ENCODE results near the gene SGPP1.
"Not testable (repeated sequence)": the region's sequence is repeated elsewhere in the genome, so short reads cannot be mapped to it uniquely, and the experiment has no call there.

SGPP1 gene

GRCh38 chr14:63709589-63709988 lies 18.3 kb downstream of the SGPP1 start:
- Mint-ChIP-seq H3K4me3 (no peak overlapping the region), H3K4me1 (ENCODE audit: low read depth) (peaks cover 19% of the 10 kb centered on the region), H3K27ac (no peak overlapping the region)

GRCh38 chr14:63707216-63707615 lies 20.6 kb downstream of the SGPP1 start:
- peaks cover 9% of the 10 kb centered on the region for H3K4me1 Mint-ChIP-seq (ENCODE audit: low read depth)
- H3K36me3 Mint-ChIP-seq (ENCODE audit: low read depth): peaks cover 6% of the 10 kb centered on the region
- H3K4me3 Mint-ChIP-seq: no peak overlapping the region
- no peak overlapping the region for H3K27ac Mint-ChIP-seq
- no peaks in the 10 kb centered on the region for H3K9me3 Mint-ChIP-seq
- no peaks in the 10 kb centered on the region for H3K27me3 Mint-ChIP-seq (ENCODE audit: low read depth)

More at GRCh38 chr14:63709589-63709988, 18.3 kb downstream of the SGPP1 start:
- Mint-ChIP-seq H3K9me3 (no peaks in the 10 kb centered on the region), H3K27me3 (ENCODE audit: low read depth) (no peaks in the 10 kb centered on the region), H3K36me3 (ENCODE audit: low read depth) (peaks cover 8% of the 10 kb centered on the region)

- Mint-ChIP-seq H3K36me3 (ENCODE audit: low read depth) (peaks cover 9% of the 10 kb centered on the region), H3K27ac (no peak overlapping the region), H3K4me3 (no peak overlapping the region)
These were observed 22.2 kb downstream of the SGPP1 start for GRCh38 chr14:63705561-63706070.

DNA sequence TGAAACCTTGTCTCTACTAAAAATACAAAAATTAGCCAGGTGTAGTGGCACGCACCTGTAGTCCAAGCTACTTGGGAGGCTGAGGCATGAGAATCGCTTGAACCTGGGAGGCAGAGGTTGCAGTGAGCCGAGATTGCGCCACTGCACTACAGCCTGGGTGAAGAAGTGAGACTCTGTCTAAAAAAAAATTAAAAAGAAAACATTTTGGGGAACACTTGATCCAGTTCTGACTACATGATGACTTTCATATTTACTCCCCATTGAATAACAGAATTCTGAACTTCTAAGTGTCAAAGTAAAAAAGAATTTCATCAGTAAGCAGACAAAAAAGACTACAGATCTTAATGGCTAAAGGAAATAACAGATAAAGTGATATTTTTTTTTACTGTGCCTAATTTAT lies 25.3 kb downstream of the SGPP1 start:
- H3K4me3 Mint-ChIP-seq; H3K27me3 Mint-ChIP-seq (ENCODE audit: low read depth); H3K36me3 Mint-ChIP-seq (ENCODE audit: low read depth); H3K4me1 Mint-ChIP-seq (ENCODE audit: low read depth); H3K9me3 Mint-ChIP-seq; H3K27ac Mint-ChIP-seq: not testable (repeated sequence)

More at GRCh38 chr14:63705561-63706070, 22.2 kb downstream of the SGPP1 start:
- Mint-ChIP-seq H3K27me3 (ENCODE audit: low read depth) (no peaks in the 10 kb centered on the region), H3K9me3 (no peaks in the 10 kb centered on the region), H3K4me1 (ENCODE audit: low read depth) (peaks cover 11% of the 10 kb centered on the region)

- no peaks in the 10 kb centered on the region for H3K27me3 Mint-ChIP-seq (ENCODE audit: low read depth)
- H3K4me3 Mint-ChIP-seq: no peak overlapping the region
- no peaks in the 10 kb centered on the region for H3K9me3 Mint-ChIP-seq
- H3K4me1 Mint-ChIP-seq (ENCODE audit: low read depth): peaks cover 4% of the 10 kb centered on the region
- H3K27ac Mint-ChIP-seq: no peak overlapping the region
- peaks cover 11% of the 10 kb centered on the region for H3K36me3 Mint-ChIP-seq (ENCODE audit: low read depth)
These were observed 26.1 kb downstream of the SGPP1 start for GRCh38 chr14:63701606-63702299.

DNA sequence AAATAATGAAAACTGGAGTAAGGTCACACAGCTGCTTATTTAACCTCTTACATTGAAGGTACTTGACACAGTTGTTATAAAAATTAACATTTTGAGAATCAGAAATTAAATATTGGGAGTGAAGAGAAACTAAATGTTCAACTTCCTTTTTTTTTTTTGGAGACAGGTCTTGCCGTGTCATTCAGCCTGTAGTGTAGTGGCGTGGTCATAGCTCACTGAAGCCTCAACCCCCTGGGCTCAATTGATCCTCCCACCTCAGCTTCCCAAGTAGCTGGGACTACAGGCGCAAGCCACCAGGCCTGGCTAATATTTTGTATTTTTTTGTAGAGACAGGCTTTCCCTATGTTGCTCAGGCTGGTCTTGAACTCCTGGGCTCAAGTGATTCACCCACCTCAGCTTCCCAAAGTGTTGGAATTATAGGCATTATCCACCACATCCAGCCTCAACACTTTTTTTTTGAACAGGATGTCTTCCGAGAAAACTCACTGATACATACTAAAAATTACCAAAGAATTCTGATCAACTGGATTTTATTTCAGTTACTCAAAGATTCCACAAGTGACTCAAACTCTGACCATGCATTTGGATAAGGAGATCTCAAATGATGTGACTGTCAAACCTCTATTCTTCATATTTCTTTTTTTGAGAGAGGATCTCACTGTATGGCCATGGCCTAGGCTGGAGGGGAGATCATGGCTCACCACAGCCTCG lies 35.4 kb downstream of the SGPP1 start:
- Mint-ChIP-seq H3K27me3 (ENCODE audit: low read depth) (no peaks in the 10 kb centered on the region), H3K4me1 (ENCODE audit: low read depth) (no peaks in the 10 kb centered on the region), H3K4me3 (no peak overlapping the region), H3K9me3 (no peaks in the 10 kb centered on the region), H3K36me3 (ENCODE audit: low read depth) (peaks cover 19% of the 10 kb centered on the region), H3K27ac (no peak overlapping the region)

DNA sequence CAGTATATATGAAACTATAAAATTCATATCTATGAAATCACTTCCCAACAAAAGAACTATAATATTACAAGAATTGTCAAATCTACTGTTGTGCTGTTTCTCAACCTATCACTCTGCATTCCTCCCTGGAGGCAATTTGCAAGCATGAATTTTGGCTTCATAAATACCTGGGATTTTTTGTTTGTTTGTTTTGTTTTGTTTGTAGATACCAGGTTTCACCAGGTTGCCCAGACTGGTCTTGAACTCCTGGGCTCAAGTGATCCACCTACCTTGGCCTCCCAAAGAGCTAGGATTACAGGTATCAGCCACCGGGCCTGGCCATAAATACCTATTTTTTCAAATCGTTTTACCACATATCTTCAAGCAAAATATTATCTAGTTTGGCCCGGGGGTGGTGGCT lies 38.7 kb downstream of the SGPP1 start:
- Mint-ChIP-seq H3K4me1 (ENCODE audit: low read depth) (no peaks in the 10 kb centered on the region), H3K9me3 (no peaks in the 10 kb centered on the region), H3K4me3 (no peak overlapping the region), H3K27me3 (ENCODE audit: low read depth) (no peaks in the 10 kb centered on the region), H3K27ac (no peak overlapping the region), H3K36me3 (ENCODE audit: low read depth) (peaks cover 18% of the 10 kb centered on the region)

- H3K36me3 Mint-ChIP-seq (ENCODE audit: low read depth): peaks cover 16% of the 10 kb centered on the region
- H3K9me3 Mint-ChIP-seq: no peaks in the 10 kb centered on the region
- no peak overlapping the region for H3K27ac Mint-ChIP-seq
- H3K27me3 Mint-ChIP-seq (ENCODE audit: low read depth): no peaks in the 10 kb centered on the region
- H3K4me3 Mint-ChIP-seq: no peak overlapping the region
- no peaks in the 10 kb centered on the region for H3K4me1 Mint-ChIP-seq (ENCODE audit: low read depth)
These were observed 40.9 kb downstream of the SGPP1 start for GRCh38 chr14:63686926-63687325.

DNA sequence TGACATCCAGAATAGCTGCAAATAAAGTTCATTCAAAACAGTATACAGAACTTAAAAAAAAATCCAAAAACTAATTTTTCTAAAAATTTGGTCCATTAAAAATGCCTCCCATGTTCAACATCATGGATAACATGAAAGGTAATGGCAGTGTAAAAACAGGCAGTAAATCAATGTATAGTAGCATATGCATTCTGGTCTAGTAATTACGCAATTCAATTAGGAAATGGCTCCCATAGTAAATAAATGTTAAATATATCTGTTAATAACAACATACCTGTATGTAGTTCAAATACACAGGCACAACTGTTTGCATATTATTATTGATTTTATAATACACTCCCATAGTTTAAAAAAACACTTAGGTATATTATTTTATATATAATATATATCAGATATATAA lies 42.5 kb downstream of the SGPP1 start:
- Mint-ChIP-seq H3K4me1 (ENCODE audit: low read depth) (no peaks in the 10 kb centered on the region), H3K9me3 (no peaks in the 10 kb centered on the region), H3K27ac (no peak overlapping the region), H3K4me3 (no peak overlapping the region), H3K27me3 (ENCODE audit: low read depth) (no peaks in the 10 kb centered on the region), H3K36me3 (ENCODE audit: low read depth) (peaks cover 11% of the 10 kb centered on the region)

GRCh38 chr14:63682727-63683593 lies 44.9 kb downstream of the SGPP1 start:
- Mint-ChIP-seq H3K4me1 (ENCODE audit: low read depth) (no peaks in the 10 kb centered on the region), H3K9me3 (no peaks in the 10 kb centered on the region), H3K27me3 (ENCODE audit: low read depth) (no peaks in the 10 kb centered on the region), H3K4me3 (no peak overlapping the region), H3K27ac (no peak overlapping the region), H3K36me3 (ENCODE audit: low read depth) (peaks cover 10% of the 10 kb centered on the region)

- Mint-ChIP-seq H3K27me3 (ENCODE audit: low read depth) (no peaks in the 10 kb centered on the region), H3K9me3 (no peaks in the 10 kb centered on the region), H3K36me3 (ENCODE audit: low read depth) (peaks cover 12% of the 10 kb centered on the region), H3K27ac (no peak overlapping the region), H3K4me1 (ENCODE audit: low read depth) (no peaks in the 10 kb centered on the region), H3K4me3 (no peak overlapping the region)
These were observed 49.3 kb downstream of the SGPP1 start for GRCh38 chr14:63678536-63678935.

DNA sequence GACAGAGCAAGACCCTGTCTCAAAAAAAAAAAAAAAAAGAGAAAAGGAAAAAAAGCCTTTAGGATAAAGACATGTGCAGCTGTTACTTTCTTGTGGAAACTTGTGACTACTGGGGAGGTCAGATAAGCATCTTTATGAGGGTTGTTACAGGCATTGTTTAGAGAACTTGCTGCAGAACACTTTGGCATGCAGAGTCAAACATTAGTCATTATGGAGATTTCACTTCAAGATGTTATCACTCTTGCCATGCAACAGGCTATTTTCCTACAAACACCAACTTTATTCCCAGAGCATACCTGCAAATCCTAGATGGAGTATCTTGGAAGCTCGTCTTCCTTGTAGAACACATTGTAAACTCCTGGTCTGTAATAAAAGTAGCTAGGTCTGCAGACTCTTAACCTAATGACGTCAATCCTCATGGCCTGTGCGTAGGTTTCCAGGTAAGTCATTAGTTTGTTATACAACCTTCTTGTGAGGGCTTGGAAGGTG lies 49.9 kb downstream of the SGPP1 start:
- no peak overlapping the region for H3K4me3 Mint-ChIP-seq
- H3K4me1 Mint-ChIP-seq (ENCODE audit: low read depth): no peaks in the 10 kb centered on the region
- peaks cover 12% of the 10 kb centered on the region for H3K36me3 Mint-ChIP-seq (ENCODE audit: low read depth)
- no peaks in the 10 kb centered on the region for H3K9me3 Mint-ChIP-seq
- H3K27me3 Mint-ChIP-seq (ENCODE audit: low read depth): no peaks in the 10 kb centered on the region
- H3K27ac Mint-ChIP-seq: no peak overlapping the region

- Mint-ChIP-seq H3K36me3 (ENCODE audit: low read depth) (peaks cover 8% of the 10 kb centered on the region), H3K4me3 (no peak overlapping the region), H3K27me3 (ENCODE audit: low read depth) (no peaks in the 10 kb centered on the region), H3K27ac (no peak overlapping the region), H3K4me1 (ENCODE audit: low read depth) (no peaks in the 10 kb centered on the region), H3K9me3 (no peaks in the 10 kb centered on the region)
These were observed 51.2 kb downstream of the SGPP1 start for GRCh38 chr14:63676615-63677014.

DNA sequence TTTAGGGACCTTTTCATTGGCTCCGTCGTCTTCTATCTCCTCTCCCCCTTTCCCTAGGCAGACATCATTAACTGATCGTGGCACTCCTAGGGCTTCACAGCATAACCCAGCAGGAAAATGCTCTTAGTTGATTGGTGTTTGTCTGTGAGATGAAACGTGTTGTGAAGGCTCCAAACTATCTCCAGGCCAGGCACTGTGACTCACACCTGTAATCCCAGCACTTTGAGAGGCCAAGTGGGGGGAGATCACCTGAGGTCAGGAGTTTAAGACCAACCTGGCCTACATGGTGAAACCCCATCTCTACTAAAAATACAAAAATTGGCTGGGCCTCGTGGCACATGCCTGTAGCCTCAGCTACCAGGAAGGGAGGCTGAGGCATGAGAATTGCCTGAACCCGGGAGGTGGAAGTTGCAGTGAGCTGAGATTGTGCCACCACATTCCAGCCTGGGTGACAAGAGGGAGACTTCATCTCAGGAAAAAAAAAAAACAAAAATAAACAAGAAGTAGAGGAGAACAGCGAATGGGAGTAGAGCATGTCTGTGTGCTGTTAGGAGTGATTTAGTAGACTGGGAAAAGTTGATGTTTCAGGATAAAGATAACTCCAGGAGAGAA lies 53.9 kb downstream of the SGPP1 start:
- Mint-ChIP-seq H3K36me3 (ENCODE audit: low read depth) (peaks cover 6% of the 10 kb centered on the region), H3K9me3 (no peaks in the 10 kb centered on the region), H3K4me1 (ENCODE audit: low read depth) (no peaks in the 10 kb centered on the region), H3K27me3 (ENCODE audit: low read depth) (no peaks in the 10 kb centered on the region), H3K27ac (no peak overlapping the region), H3K4me3 (no peak overlapping the region)

Measured in T-helper 1 cell treated with Interleukin-12 subunit alpha and Interleukin-12 subunit beta and Interleukin-4 antibody, amounts not matched to agents 30 μg/mL and 1 μg/mL, for 36 hours (primary cell).